ENCODE data around the gene HMGXB3.
"Not testable (repeated sequence)": the region's sequence is repeated elsewhere in the genome, so short reads cannot be mapped to it uniquely, and the experiment has no call there.

The HMGXB3 gene

DNA sequence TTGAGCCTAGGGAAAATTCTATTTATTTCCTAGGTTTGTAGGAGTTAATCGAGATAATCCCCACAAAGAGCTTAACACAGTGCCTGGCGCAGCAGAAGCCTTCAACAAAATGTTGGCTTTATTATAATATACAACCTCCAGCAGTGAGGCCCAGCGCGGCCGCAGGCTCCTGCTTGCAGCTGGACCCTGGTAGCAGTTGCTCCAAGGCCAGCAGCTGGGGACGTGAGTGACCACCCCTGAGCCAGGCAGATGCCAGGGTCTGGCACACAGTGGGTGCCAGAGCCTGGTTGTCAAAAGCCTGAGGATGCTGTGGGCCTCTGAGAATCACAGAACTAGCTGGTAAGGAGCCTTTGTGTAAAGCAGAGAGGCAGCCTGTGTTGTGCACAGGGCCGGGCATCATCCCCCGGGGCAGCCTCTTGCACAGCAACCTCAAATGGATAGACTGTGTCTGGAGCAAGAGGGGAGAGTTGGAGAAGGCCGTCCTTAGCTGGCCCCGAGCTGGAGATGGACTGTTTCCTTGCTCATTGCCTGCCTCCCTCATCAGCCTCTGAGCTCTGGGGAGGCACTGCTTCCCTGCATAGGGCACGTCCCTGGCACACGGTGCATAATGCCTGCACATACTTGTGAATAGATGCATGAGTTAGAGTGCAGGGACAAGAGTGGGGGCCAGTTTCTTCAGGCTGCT is 68.6 kb downstream of the HMGXB3 start:
- no peak for DNase-seq

GRCh38 chr5:150069672-150070627 is 69.4 kb downstream of the HMGXB3 start:
- DNase-seq = no peak

- no peak for DNase-seq
Observed at GRCh38 chr5:150070821-150071220, 70.3 kb downstream of the HMGXB3 start.

DNA sequence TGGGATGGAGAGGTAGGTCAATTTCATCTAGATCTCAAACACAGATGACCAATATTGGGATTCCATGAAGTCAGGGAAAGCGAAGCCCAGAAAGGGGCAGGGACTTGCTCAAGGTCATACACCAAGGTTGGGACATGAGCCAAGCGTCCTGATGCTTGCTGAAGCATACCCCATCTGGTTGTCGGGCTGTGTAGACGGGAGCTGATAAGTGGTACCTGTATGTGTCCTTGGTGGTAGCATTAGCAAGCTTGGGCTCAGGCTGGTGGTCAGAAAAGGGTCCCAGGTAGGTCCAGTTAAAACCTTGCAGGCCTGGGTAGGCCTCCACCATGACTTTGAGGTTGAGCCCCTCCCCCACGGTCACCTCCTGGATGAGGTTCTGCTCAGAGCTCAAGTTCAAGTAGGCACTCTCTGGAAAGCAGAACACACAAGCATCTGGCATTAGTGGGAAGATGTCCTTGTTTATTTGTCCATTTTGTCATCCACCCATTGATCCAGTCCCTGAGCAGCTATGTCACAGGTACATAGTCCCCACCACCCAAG is 72.6 kb downstream of the HMGXB3 start:
- DNase-seq = no peak

- no peak for DNase-seq
Observed at GRCh38 chr5:150073677-150074076, 73.1 kb downstream of the HMGXB3 start.

- DNase-seq = no peak
Observed at GRCh38 chr5:150075233-150075632, 74.7 kb downstream of the HMGXB3 start.

DNA sequence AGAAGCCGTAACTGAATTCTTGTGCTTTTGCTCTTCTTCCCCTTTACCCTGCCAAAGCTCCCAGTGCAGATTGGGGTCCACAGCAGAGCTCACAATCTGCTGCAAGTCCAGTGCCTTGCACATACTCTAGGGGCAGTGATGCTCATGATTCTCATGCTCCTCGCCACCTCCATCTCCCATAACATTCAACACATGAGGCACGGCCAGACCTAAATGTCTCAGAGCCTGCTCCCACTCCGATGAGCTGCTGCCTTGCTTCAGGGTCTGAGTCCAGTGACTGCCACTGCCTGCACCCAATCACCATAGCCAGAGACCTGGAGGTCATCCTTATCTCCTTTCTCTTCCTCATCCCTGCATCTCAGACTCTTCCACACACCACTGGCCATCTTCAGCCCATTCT is 75.3 kb downstream of the HMGXB3 start:
- DNase-seq = no peak

DNA sequence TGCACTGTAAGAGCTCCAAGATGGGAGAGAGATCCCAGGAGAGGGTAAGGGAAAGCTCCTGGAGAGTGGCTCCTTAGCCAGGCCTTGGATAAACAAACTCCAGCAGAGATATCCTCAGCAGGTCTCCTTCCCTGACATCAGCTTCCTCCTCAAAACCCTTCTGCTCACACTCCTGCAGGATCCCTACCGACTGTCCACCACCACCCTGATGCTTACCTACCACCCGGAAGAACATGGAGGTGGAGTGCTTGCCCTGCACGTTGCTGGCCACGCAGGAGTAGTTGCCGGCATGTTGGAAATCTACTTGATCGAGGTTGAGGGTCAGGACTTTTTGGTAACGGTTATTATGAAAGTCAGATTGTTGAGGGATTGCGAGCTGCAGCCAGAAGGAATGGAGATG is 76.5 kb downstream of the HMGXB3 start:
- DNase-seq = no peak

- no peak for DNase-seq
Observed at GRCh38 chr5:150077996-150078801, 77.7 kb downstream of the HMGXB3 start.

DNA sequence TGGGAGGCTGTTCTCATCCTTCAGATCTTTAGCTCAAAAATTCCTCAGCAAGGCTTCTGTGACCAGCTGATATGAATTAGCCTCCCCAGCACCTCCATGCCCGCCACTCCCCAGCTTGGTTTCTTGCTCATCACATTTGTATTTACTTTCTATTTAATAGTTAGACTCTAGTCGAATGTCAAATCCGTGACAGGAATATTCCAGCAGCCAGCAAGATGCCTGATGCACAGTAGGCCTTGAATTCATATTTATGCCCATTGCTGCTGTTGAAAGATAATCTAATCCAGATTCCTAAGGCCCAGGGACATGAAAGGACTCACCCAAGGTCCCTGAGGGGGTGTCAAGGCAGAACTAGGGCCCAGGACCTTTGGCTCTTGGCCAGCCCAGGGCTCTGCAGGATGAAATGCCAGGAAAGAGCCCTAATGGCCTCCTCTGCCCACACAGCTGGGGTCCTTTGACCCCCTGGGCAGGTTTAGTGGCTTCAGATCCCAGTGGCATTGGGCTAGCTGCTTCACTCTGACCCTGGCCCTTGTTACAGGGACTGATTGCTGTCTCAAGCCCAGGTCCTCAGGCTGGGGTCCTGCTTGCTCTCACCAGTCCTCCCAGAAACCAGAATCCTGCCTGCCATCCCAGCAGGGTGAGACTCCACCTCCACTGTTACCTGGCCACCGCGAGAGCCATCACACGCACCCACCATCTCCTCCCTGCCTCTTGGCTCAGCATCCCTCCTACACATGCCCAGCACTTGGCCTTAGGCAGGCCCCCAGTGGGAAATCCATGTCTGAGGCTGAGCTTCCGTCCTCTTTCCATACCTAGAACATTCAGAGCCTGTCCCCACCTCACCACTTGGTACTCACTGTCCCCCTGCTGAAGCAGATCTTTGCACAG is 78.5 kb downstream of the HMGXB3 start:
- peak; percentile 20 for DNase-seq

GRCh38 chr5:150079909-150080461 is 79.4 kb downstream of the HMGXB3 start:
- no peak for DNase-seq

DNA sequence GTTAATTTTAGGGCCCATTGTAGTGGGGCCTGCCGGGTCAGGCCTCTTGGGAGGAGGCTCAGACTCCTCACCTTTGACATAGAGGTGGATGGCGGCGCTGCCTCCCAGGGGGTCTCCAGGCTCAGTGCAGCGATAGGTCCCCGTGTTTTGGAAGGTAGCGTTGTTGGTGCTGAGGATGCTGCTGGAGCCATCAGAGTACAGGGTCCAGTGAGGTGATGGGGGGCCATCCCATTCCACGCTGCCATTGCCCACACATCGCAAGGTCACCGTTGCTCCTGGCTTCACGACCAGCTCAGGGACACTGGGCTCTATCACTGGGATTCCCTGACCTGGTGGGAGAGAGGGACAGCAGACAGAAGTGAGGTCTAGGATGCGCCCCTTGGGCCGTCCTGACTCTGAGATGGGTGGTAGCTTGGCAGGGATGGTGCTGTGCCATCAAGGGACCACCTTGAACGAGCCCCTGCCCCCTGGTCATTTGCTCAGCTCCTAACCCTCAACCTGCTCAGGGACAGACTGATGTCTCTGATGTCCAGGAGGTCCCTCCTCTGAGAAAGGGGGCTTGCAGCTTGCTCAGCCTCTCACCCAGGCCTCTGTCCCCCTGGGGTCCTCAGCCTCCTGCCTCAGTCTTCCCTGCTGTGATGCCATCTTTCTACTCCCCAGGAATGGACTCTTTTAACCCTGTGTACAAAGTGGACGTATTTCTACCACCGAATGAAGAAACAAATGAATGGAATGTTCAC is 80.3 kb downstream of the HMGXB3 start:
- no peak for DNase-seq

GRCh38 chr5:150081541-150082283 is 81.2 kb downstream of the HMGXB3 start:
- no peak for DNase-seq

DNA sequence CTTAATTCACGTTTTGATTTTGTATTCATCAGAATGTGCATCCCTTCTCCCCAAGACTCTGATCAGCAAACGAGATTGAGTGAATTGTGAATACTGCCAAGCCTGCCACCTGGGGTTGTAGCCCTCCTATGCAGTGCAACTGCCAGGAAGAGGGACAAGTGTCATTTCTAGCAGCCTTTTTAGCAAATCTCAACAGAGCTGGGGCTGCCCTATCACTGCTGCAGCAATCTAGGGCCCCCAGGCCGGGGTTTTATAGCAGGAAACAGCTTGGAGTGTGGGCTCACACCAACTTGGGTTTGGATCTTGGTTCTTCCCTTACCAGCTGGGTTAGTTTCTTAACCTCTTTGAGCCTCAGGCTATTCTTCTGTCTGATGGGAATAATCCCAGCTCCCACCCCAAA is 81.8 kb downstream of the HMGXB3 start:
- no peak for DNase-seq

DNA sequence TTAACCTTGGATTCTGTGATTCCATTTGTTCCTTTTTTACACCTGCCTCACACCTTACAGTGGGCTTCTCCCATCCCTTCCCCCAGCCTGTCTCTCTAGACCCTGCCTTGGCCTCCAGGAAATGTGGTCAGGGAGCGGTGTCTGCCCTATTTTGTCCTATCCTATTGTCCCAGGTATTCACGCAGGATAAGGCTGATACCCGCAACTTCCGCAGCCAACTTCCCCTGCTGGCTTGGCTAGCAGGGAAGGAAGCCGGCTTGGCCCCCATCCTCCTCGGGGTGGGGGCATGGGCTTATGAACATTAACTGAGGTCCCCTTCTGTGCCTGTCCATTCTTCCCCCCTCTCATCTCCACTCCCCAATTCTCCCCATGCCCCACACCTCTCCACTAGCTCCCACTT is 82.3 kb downstream of the HMGXB3 start:
- DNase-seq = no peak

GRCh38 chr5:150084754-150085153 is 84.2 kb downstream of the HMGXB3 start:
- DNase-seq = not testable (repeated sequence)

DNA sequence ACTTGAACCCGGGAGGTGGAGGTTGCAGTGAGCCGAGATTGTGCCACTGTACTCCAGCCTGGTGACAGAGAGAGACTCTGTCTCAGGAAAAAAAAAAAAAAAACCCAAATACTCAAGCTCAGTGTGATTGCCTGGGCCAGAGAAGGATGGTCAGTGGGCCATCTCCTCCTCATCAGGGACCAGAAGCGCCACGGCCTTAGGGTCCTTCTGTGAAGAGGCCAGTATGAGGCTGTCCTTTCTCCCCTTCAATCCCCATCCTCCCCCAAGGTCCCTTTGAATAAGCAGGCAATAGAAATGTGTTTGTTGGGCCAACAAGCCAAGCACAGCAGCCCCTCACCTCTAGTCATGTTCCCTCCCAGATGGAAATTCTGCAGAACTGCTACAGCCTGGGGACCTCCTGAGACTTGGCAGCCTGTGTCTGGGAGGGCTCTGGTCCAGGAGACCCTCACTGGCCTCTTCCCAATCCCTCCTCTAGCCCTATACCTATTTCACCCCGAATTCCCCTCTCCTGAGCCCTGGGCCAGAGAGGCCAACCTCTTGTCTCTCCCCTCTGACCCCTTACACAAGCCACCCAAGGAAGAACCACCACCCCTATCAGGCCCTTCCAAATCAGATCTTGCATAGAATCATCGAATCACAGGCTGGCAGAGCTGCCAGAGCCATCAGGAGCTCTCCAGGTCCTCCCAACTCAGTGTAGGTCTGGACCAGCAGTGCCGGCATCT is 84.8 kb downstream of the HMGXB3 start:
- no peak for DNase-seq

DNA sequence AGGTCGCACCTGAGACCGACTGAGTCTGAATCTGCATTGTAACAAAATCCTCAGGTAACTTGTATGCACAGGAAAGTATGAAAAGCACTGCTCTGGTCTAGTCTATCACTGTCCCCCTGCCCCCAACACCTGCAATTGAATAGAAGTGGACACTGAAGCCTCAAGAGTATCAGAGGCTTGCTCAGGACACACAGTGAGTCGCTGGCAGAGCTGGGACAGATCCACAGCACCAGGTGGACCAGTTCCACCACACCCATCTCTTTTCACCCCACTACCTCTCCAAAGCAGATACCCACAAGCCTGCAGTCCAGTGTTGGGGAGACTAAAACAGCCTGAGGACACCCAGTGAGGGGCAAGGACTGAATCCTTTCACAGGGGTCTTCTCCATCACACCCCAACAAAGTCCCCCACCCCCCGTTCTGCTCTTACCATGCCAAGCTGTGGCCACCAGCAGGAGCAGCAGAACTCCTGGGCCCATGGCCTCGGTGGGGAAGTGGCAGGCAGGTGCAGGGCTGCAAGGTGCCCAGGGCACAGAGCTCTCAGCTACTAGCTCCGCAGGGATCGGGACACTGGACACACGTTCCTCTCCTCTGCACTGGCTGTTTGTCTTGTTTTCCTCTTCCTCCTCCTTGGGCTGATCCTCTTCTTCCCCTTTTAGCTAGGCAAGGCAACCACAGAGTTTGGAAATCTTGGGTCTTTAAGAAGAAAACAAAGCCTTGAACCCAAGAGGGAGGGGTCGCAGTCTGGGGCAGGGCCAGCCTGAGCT is 85.6 kb downstream of the HMGXB3 start, which contains the start of gene CSF1R:
TSS of gene CSF1R (minus strand) at position 605 of the 766 bp plus-strand sequence. CDS start at position 478, 127 bp downstream.
- DNase-seq = no peak
